Measurements from ENCODE around the gene HIVEP3. TPM values are rescaled to one million over a fixed set of nuclear protein-coding genes. Genes with fewer than 3 reads are reported as not detected.

Gene HIVEP3
- polyA plus RNA-seq, 3 donors = 1.3 to 18.5 (median 4.6) TPM

GRCh38 chr1:41633764-41634163 lies 285.0 kb downstream of the HIVEP3 start:
- no peak overlapping the region for H3K27ac ChIP-seq (ENCODE audit: low read depth, low read length)
- 61 to 63% (median 63%) methylated on average over 5 of the region's 5 CpGs for WGBS, 3 donors

- no peak overlapping the region for H3K27ac ChIP-seq (ENCODE audit: low read depth, low read length)
- WGBS, 3 donors = 88 to 91% (median 90%) methylated on average over 14 of the region's 14 CpGs
Observed at GRCh38 chr1:41632781-41633575, 285.7 kb downstream of the HIVEP3 start.

GRCh38 chr1:41631971-41632370 lies 286.8 kb downstream of the HIVEP3 start:
- H3K27ac ChIP-seq (ENCODE audit: low read depth, low read length) = no peak overlapping the region
- 83 to 87% (median 83%) methylated on average over 6 of the region's 6 CpGs for WGBS, 3 donors

- no peak overlapping the region for H3K27ac ChIP-seq (ENCODE audit: low read depth, low read length)
- WGBS, 3 donors = 85 to 89% (median 88%) methylated on average over 9 of the region's 9 CpGs
Observed at GRCh38 chr1:41631154-41631553, 287.6 kb downstream of the HIVEP3 start.

- no peak overlapping the region for H3K27ac ChIP-seq (ENCODE audit: low read depth, low read length)
- WGBS, 3 donors = 94 to 95% (median 94%) methylated on average over 9 of the region's 9 CpGs
Observed at GRCh38 chr1:41629571-41629970, 289.2 kb downstream of the HIVEP3 start.

GRCh38 chr1:41629141-41629540 lies 289.6 kb downstream of the HIVEP3 start:
- no peak overlapping the region for H3K27ac ChIP-seq (ENCODE audit: low read depth, low read length)
- WGBS, 3 donors = 93 to 95% (median 94%) methylated on average over 3 of the region's 3 CpGs

GRCh38 chr1:41627491-41628280 lies 291.0 kb downstream of the HIVEP3 start:
- no peak overlapping the region for H3K27ac ChIP-seq (ENCODE audit: low read depth, low read length)
- 77 to 95% (median 78%) methylated on average over 5 of the region's 5 CpGs for WGBS, 3 donors

- no peak overlapping the region for H3K27ac ChIP-seq (ENCODE audit: low read depth, low read length)
- 79 to 84% (median 81%) methylated on average over 10 of the region's 10 CpGs for WGBS, 3 donors
Observed at GRCh38 chr1:41626616-41627375, 291.9 kb downstream of the HIVEP3 start.

GRCh38 chr1:41626146-41626545 lies 292.6 kb downstream of the HIVEP3 start:
- no peak overlapping the region for H3K27ac ChIP-seq (ENCODE audit: low read depth, low read length)
- 61 to 79% (median 75%) methylated on average over 10 of the region's 10 CpGs for WGBS, 3 donors

GRCh38 chr1:41623736-41624135 lies 295.0 kb downstream of the HIVEP3 start:
- H3K27ac ChIP-seq (ENCODE audit: low read depth, low read length) = no peak overlapping the region
- WGBS, 3 donors = 82 to 91% (median 85%) methylated on average over 10 of the region's 10 CpGs

- no peak overlapping the region for H3K27ac ChIP-seq (ENCODE audit: low read depth, low read length)
- 51 to 79% (median 56%) methylated on average over 8 of the region's 8 CpGs for WGBS, 3 donors
Observed at GRCh38 chr1:41622859-41623732, 295.6 kb downstream of the HIVEP3 start.

- 65 to 78% (median 70%) methylated on average over 8 of the region's 8 CpGs for WGBS, 3 donors
- no peak overlapping the region for H3K27ac ChIP-seq (ENCODE audit: low read depth, low read length)
Observed at GRCh38 chr1:41622402-41622801, 296.3 kb downstream of the HIVEP3 start.

- H3K27ac ChIP-seq (ENCODE audit: low read depth, low read length) = no peak overlapping the region
- 93 to 100% (median 95%) methylated on average over 1 of the region's 1 CpG for WGBS, 3 donors
Observed at GRCh38 chr1:41621791-41622190, 296.9 kb downstream of the HIVEP3 start.

GRCh38 chr1:41621256-41621655 lies 297.5 kb downstream of the HIVEP3 start:
- WGBS, 3 donors = 85 to 96% (median 96%) methylated on average over 5 of the region's 5 CpGs
- H3K27ac ChIP-seq (ENCODE audit: low read depth, low read length) = no peak overlapping the region

- 81 to 89% (median 89%) methylated on average over 9 of the region's 9 CpGs for WGBS, 3 donors
- H3K27ac ChIP-seq (ENCODE audit: low read depth, low read length) = no peak overlapping the region
Observed at GRCh38 chr1:41620365-41621169, 298.2 kb downstream of the HIVEP3 start.

- H3K27ac ChIP-seq (ENCODE audit: low read depth, low read length) = no peak overlapping the region
- WGBS, 3 donors = 71 to 88% (median 88%) methylated on average over 10 of the region's 10 CpGs
Observed at GRCh38 chr1:41619511-41620364, 299.0 kb downstream of the HIVEP3 start.

All from adipose tissue (tissue), 3 donors.